GM23338 (cell line): ENCODE data around the gene APBB1IP. TPM values are rescaled to one million over a fixed set of nuclear protein-coding genes. Genes with fewer than 3 reads are reported as not detected.

Experiments
- ATAC-seq: fragments of 200-7000 bp; cut with Tn5 transposase; 3 replicates; pipeline ENCODE4 v1.9.1; 2020
- DNase-seq: peaks from one replicate; pipeline ENCODE4 v3.0.0-alpha.2; 2015; ENCODE audit warnings: low spot score
- H2AFZ ChIP-seq: fragments of 200-600 bp; sonication (generic); 2 replicates; pipeline ENCODE4 v1.8.0; 2016; ENCODE audit warnings: antibody characterized with exemption, mild to moderate bottlenecking, moderate library complexity
- H3F3A ChIP-seq: fragments of 200-600 bp; sonication (generic); replicated peaks from 2 replicates; pipeline ENCODE4 v1.8.0; 2017; ENCODE audit warnings: antibody characterized with exemption, mixed run types, low read depth
- H3K27ac ChIP-seq: fragments of 200-600 bp; sonication (generic); 2 replicates; pipeline ENCODE4 v1.6.1; 2016; ENCODE audit warnings: low read depth
- H3K27me3 ChIP-seq: fragments of 200-600 bp; sonication (generic); 2 replicates; pipeline ENCODE4 v1.8.0; 2016; ENCODE audit warnings: mild to moderate bottlenecking, mixed run types, moderate library complexity; ENCODE audit not compliant: insufficient read depth
- H3K36me3 ChIP-seq: fragments of 200-600 bp; sonication (generic); 2 replicates; pipeline ENCODE4 v1.8.0; 2016; ENCODE audit warnings: mild to moderate bottlenecking; ENCODE audit not compliant: insufficient read depth
- H3K4me1 ChIP-seq: fragments of 200-600 bp; sonication (generic); 2 replicates; pipeline ENCODE4 v1.8.0; 2016; ENCODE audit warnings: mild to moderate bottlenecking, moderate library complexity; ENCODE audit not compliant: insufficient read depth
- H3K4me2 ChIP-seq: fragments of 200-600 bp; sonication (generic); 2 replicates; pipeline ENCODE4 v1.7.1; 2017; ENCODE audit warnings: mixed run types
- H3K4me3 ChIP-seq: fragments of 200-600 bp; sonication (generic); 2 replicates; pipeline ENCODE4 v1.6.1; 2016; ENCODE audit warnings: mixed run types
- H3K79me2 ChIP-seq: fragments of 200-600 bp; sonication (generic); replicated peaks from 2 replicates; pipeline ENCODE4 v1.8.0; 2017; ENCODE audit warnings: mild to moderate bottlenecking; ENCODE audit not compliant: insufficient read depth
- H3K9me2 ChIP-seq: fragments of 200-600 bp; sonication (generic); 2 replicates; pipeline ENCODE4 v1.8.0; 2017; ENCODE audit not compliant: insufficient read depth
- H4K20me1 ChIP-seq: fragments of 200-600 bp; sonication (generic); replicated peaks from 2 replicates; pipeline ENCODE4 v1.8.0; 2017; ENCODE audit warnings: mild to moderate bottlenecking; ENCODE audit not compliant: insufficient read depth
- H3K27ac Mint-ChIP-seq: 2 replicates; pipeline ENCODE4 v1.8.0; 2020; ENCODE audit warnings: inconsistent platforms, mild to moderate bottlenecking, moderate library complexity, mixed read lengths
- H3K27me3 Mint-ChIP-seq: 3 replicates; pipeline ENCODE4 v1.8.0; 2022; ENCODE audit warnings: low read depth, mild to moderate bottlenecking, moderate library complexity, mixed read lengths, inconsistent platforms; ENCODE audit not compliant: insufficient read depth, poor library complexity
- H3K36me3 Mint-ChIP-seq: 3 replicates; pipeline ENCODE4 v1.8.0; 2021; ENCODE audit warnings: low read depth, mild to moderate bottlenecking, inconsistent platforms, moderate library complexity, mixed read lengths
- H3K4me1 Mint-ChIP-seq: 3 replicates; pipeline ENCODE4 v1.8.0; 2020; ENCODE audit warnings: mild to moderate bottlenecking, inconsistent platforms, mixed read lengths
- H3K4me3 Mint-ChIP-seq: 3 replicates; pipeline ENCODE4 v1.8.0; 2021; ENCODE audit warnings: moderate library complexity, mild to moderate bottlenecking, inconsistent platforms, mixed read lengths
- H3K9me3 Mint-ChIP-seq: 3 replicates; pipeline ENCODE4 v1.8.0; 2020; ENCODE audit warnings: moderate library complexity, mild to moderate bottlenecking, inconsistent platforms, mixed read lengths
- CTCF ChIP-seq, 2 experiments: fragments of 200-600 bp in 1 of 2; sonication (generic) in 1 of 2; conservative IDR thresholded peaks; 2 replicates each; pipeline versions ENCODE4 v1.5.1 to v1.6.1; 2016 to 2017; ENCODE audit warnings: antibody characterized with exemption in 2 of 2, low read depth in 2 of 2, mild to moderate bottlenecking in 2 of 2, moderate library complexity in 1 of 2
- ETS1 ChIP-seq: IDR thresholded peaks from 2 replicates; pipeline ENCODE4 v1.6.1; 2016; ENCODE audit warnings: antibody characterized with exemption
- EZH2 ChIP-seq: fragments of 200-600 bp; sonication (generic); IDR thresholded peaks from one replicate; pipeline ENCODE4 v1.8.0; 2017; ENCODE audit warnings: antibody characterized with exemption, mild to moderate bottlenecking, low read depth; ENCODE audit not compliant: unreplicated experiment
- EZH2phosphoT487 ChIP-seq: fragments of 200-600 bp; sonication (generic); IDR thresholded peaks from one replicate; pipeline ENCODE4 v1.8.1; 2018; ENCODE audit warnings: antibody characterized with exemption; ENCODE audit not compliant: unreplicated experiment
- JUNB ChIP-seq: IDR thresholded peaks from one replicate; pipeline ENCODE4 v1.6.1; 2016; ENCODE audit warnings: antibody characterized with exemption; ENCODE audit not compliant: unreplicated experiment
- NANOG ChIP-seq: IDR thresholded peaks from 2 replicates; pipeline ENCODE4 v1.6.1; 2016; ENCODE audit warnings: antibody characterized with exemption, borderline replicate concordance
- POLR2AphosphoS5 ChIP-seq: IDR thresholded peaks from 2 replicates; pipeline ENCODE4 v1.6.1; 2016; ENCODE audit warnings: antibody characterized with exemption, low read depth
- STAT1 ChIP-seq: IDR thresholded peaks from one replicate; pipeline ENCODE4 v1.6.1; 2016; ENCODE audit warnings: antibody characterized with exemption; ENCODE audit not compliant: unreplicated experiment
- ZNF114 ChIP-seq: fragments of 250-450 bp; sonication (Bioruptor Pico); IDR thresholded peaks from 2 replicates; pipeline ENCODE4 v1.5.0; 2020; ENCODE audit warnings: mild to moderate bottlenecking, moderate library complexity
- ZNF331 ChIP-seq: fragments of 250-450 bp; sonication (Bioruptor Pico); IDR thresholded peaks from 2 replicates; pipeline ENCODE4 v1.5.0; 2020; ENCODE audit warnings: low read depth, mild to moderate bottlenecking, moderate library complexity
- polyA plus RNA-seq: library from polyadenylated mRNA; unstranded; fragments of >200 nt; fragmentation: Nextera tagmentation; extraction: Ambion mirVana; gene quantifications from 2 replicates; pipeline ENCODE4 v1.2.1, GENCODE V29; 2016
- total RNA-seq: library from RNA; depleted of rRNA; stranded (reverse); fragments of >200 nt; shearing (Covaris generic); gene quantifications from 2 replicates; pipeline ENCODE4 v1.2.3, GENCODE V29; 2014
- TF ChIP-seq, protein P1 (sequence below): IDR thresholded peaks from one replicate; pipeline ENCODE4 v1.6.1; 2018; ENCODE audit warnings: antibody characterized with exemption; ENCODE audit not compliant: unreplicated experiment
- TF ChIP-seq, protein P2 (sequence below): fragments of 250-450 bp; sonication (Bioruptor Pico); IDR thresholded peaks from 2 replicates; pipeline ENCODE4 v1.5.0; 2020; ENCODE audit warnings: mild to moderate bottlenecking, moderate library complexity

The APBB1IP gene
- total and polyA plus RNA-seq, 2 experiments from 2014 or later, result 0.14 to 0.16 TPM

- TF ChIP-seq, protein P1, sequence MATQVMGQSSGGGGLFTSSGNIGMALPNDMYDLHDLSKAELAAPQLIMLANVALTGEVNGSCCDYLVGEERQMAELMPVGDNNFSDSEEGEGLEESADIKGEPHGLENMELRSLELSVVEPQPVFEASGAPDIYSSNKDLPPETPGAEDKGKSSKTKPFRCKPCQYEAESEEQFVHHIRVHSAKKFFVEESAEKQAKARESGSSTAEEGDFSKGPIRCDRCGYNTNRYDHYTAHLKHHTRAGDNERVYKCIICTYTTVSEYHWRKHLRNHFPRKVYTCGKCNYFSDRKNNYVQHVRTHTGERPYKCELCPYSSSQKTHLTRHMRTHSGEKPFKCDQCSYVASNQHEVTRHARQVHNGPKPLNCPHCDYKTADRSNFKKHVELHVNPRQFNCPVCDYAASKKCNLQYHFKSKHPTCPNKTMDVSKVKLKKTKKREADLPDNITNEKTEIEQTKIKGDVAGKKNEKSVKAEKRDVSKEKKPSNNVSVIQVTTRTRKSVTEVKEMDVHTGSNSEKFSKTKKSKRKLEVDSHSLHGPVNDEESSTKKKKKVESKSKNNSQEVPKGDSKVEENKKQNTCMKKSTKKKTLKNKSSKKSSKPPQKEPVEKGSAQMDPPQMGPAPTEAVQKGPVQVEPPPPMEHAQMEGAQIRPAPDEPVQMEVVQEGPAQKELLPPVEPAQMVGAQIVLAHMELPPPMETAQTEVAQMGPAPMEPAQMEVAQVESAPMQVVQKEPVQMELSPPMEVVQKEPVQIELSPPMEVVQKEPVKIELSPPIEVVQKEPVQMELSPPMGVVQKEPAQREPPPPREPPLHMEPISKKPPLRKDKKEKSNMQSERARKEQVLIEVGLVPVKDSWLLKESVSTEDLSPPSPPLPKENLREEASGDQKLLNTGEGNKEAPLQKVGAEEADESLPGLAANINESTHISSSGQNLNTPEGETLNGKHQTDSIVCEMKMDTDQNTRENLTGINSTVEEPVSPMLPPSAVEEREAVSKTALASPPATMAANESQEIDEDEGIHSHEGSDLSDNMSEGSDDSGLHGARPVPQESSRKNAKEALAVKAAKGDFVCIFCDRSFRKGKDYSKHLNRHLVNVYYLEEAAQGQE, result no peak
- TF ChIP-seq CTCF (conservative IDR thresholded peaks at IDR 0.05; ENCODE audit: low read depth in 2 of 2) (no peak), NANOG (no peak), JUNB (no peak), EZH2 (no peak), ZNF331 (no peak), ETS1 (no peak), EZH2phosphoT487 (no peak), ZNF114 (CRISPR knock-in tag) (no peak), STAT1 (no peak), POLR2AphosphoS5 (no peak)
Measured at GRCh38 chr10:26460736-26461135, 22.6 kb downstream of the APBB1IP start (continued).

- no peaks in the 10 kb centered on the region for H3K4me1 ChIP-seq
- H3K36me3 ChIP-seq, result no peaks in the 10 kb centered on the region
- no peak overlapping the region for H2AFZ ChIP-seq
- no peaks in the 10 kb centered on the region for H3K79me2 ChIP-seq
- no peak overlapping the region for H3K4me3 ChIP-seq
- H3K36me3 Mint-ChIP-seq, result no peaks in the 10 kb centered on the region
- H3K27ac ChIP-seq, result no peak overlapping the region
- no peak for ATAC-seq
- no peaks in the 10 kb centered on the region for H3K27me3 Mint-ChIP-seq
- DNase-seq, result no peak
- H4K20me1 ChIP-seq, result no peaks in the 10 kb centered on the region
- H3F3A ChIP-seq, result no peaks in the 10 kb centered on the region
- H3K9me2 ChIP-seq, result no peaks in the 10 kb centered on the region
- H3K4me2 ChIP-seq, result no peak overlapping the region
- H3K4me1 Mint-ChIP-seq, result no peaks in the 10 kb centered on the region; the same call in 2 of the 3 replicates
- H3K27ac Mint-ChIP-seq, result no peak overlapping the region
- no peaks in the 10 kb centered on the region for H3K27me3 ChIP-seq
- H3K9me3 Mint-ChIP-seq, result no peaks in the 10 kb centered on the region; the same call in 2 of the 3 replicates
- no peak overlapping the region for H3K4me3 Mint-ChIP-seq
- no peak for TF ChIP-seq ETS1
- TF ChIP-seq, protein P2, sequence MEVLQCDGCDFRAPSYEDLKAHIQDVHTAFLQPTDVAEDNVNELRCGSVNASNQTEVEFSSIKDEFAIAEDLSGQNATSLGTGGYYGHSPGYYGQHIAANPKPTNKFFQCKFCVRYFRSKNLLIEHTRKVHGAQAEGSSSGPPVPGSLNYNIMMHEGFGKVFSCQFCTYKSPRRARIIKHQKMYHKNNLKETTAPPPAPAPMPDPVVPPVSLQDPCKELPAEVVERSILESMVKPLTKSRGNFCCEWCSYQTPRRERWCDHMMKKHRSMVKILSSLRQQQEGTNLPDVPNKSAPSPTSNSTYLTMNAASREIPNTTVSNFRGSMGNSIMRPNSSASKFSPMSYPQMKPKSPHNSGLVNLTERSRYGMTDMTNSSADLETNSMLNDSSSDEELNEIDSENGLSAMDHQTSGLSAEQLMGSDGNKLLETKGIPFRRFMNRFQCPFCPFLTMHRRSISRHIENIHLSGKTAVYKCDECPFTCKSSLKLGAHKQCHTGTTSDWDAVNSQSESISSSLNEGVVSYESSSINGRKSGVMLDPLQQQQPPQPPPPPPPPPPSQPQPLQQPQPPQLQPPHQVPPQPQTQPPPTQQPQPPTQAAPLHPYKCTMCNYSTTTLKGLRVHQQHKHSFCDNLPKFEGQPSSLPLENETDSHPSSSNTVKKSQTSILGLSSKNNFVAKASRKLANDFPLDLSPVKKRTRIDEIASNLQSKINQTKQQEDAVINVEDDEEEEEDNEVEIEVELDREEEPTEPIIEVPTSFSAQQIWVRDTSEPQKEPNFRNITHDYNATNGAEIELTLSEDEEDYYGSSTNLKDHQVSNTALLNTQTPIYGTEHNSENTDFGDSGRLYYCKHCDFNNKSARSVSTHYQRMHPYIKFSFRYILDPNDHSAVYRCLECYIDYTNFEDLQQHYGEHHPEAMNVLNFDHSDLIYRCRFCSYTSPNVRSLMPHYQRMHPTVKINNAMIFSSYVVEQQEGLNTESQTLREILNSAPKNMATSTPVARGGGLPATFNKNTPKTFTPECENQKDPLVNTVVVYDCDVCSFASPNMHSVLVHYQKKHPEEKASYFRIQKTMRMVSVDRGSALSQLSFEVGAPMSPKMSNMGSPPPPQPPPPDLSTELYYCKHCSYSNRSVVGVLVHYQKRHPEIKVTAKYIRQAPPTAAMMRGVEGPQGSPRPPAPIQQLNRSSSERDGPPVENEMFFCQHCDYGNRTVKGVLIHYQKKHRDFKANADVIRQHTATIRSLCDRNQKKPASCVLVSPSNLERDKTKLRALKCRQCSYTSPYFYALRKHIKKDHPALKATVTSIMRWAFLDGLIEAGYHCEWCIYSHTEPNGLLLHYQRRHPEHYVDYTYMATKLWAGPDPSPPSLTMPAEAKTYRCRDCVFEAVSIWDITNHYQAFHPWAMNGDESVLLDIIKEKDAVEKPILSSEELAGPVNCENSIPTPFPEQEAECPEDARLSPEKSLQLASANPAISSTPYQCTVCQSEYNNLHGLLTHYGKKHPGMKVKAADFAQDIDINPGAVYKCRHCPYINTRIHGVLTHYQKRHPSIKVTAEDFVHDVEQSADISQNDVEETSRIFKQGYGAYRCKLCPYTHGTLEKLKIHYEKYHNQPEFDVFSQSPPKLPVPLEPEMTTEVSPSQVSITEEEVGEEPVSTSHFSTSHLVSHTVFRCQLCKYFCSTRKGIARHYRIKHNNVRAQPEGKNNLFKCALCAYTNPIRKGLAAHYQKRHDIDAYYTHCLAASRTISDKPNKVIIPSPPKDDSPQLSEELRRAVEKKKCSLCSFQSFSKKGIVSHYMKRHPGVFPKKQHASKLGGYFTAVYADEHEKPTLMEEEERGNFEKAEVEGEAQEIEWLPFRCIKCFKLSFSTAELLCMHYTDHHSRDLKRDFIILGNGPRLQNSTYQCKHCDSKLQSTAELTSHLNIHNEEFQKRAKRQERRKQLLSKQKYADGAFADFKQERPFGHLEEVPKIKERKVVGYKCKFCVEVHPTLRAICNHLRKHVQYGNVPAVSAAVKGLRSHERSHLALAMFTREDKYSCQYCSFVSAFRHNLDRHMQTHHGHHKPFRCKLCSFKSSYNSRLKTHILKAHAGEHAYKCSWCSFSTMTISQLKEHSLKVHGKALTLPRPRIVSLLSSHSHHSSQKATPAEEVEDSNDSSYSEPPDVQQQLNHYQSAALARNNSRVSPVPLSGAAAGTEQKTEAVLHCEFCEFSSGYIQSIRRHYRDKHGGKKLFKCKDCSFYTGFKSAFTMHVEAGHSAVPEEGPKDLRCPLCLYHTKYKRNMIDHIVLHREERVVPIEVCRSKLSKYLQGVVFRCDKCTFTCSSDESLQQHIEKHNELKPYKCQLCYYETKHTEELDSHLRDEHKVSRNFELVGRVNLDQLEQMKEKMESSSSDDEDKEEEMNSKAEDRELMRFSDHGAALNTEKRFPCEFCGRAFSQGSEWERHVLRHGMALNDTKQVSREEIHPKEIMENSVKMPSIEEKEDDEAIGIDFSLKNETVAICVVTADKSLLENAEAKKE (CRISPR knock-in tag), result no peak
- no peak for TF ChIP-seq STAT1
- TF ChIP-seq JUNB, result no peak
- no peak for TF ChIP-seq EZH2
Measured at GRCh38 chr10:26463986-26464385, 25.8 kb downstream of the APBB1IP start.
